ENCODE measurements around the gene GRXCR1.

The GRXCR1 gene

DNA sequence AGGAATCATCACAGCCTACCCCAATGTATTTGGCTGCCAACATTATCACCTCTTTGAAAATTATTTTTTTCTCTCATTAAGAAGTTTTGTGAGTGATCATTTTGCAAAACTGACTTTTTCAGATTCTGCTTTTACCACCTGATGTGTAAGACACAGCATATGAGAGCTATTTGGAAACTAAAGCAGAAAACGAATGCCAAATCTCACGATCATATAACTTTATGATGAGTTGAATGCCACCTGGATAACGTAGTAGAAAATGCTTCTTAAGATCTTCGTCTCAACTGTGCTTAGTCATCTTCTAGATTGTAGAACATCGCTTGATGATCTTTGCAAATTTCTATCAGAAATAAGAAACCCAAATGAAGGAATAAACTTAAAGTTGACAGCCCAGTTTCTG lies 21.3 kb upstream of the GRXCR1 start:
- TF ChIP-seq, protein P1, sequence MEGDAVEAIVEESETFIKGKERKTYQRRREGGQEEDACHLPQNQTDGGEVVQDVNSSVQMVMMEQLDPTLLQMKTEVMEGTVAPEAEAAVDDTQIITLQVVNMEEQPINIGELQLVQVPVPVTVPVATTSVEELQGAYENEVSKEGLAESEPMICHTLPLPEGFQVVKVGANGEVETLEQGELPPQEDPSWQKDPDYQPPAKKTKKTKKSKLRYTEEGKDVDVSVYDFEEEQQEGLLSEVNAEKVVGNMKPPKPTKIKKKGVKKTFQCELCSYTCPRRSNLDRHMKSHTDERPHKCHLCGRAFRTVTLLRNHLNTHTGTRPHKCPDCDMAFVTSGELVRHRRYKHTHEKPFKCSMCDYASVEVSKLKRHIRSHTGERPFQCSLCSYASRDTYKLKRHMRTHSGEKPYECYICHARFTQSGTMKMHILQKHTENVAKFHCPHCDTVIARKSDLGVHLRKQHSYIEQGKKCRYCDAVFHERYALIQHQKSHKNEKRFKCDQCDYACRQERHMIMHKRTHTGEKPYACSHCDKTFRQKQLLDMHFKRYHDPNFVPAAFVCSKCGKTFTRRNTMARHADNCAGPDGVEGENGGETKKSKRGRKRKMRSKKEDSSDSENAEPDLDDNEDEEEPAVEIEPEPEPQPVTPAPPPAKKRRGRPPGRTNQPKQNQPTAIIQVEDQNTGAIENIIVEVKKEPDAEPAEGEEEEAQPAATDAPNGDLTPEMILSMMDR (IDR thresholded peaks at IDR 0.05; ENCODE audit: insufficient read depth, low read depth, low read length, missing control alignments), result no peak
- no peak for DNase-seq (ENCODE audit: low read depth)
- no peak overlapping the region for H3K4me3 ChIP-seq (ENCODE audit: low read depth, low read length)

DNA sequence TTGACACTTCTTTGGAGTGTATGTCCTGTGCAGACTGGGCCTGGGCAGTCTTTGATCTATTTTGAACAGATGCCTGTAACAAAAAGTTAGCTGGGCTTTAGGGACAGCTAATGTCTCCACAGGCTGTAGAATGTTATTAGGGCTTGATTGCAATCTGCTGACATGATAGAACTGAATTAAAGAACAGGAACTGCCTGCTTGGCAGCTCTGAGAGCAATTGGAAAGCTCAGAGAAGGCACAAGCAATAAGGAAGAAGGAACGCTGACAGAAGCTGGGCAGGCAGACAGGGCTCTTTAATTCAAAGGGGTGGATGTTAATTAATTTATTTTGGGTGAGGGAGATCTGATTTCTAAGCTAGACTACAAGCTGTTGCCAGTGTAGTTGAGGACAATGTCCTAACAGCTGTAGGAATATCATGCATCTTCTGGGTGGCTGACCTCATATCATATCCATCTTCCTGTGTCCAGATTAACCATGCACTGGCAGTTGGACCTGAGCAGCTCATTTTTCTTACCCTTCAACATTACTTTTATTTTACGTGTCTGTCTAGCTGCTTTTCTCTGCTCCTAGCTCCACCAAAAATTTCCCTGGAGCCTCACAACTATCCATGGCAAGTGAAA lies 20.7 kb upstream of the GRXCR1 start:
- TF ChIP-seq, protein P1 (IDR thresholded peaks at IDR 0.05; ENCODE audit: insufficient read depth, low read depth, low read length, missing control alignments), result no peak
- no peak overlapping the region for H3K4me3 ChIP-seq (ENCODE audit: low read depth, low read length)
- no peak for DNase-seq (ENCODE audit: low read depth)

DNA sequence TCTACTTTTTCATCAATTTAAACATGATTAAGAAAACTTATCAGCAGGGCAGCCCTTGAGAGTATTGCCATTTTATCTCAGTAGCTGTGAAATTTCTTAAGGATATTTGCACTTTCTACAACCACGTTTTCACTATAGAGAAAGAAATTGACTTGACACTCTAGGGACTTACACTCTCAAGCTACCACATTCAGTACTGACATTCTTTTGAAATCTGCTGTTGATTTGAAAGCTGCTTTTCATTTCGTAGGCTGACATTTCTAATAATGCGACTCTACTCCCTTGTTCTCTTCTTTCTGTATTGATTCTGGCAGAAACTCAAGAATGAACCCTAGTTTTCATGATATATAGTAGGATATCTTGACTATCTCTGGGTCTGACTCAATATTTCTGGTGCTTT lies 13.7 kb upstream of the GRXCR1 start:
- H3K4me3 ChIP-seq (ENCODE audit: low read depth, low read length), result no peak overlapping the region
- no peak for DNase-seq (ENCODE audit: low read depth)
- TF ChIP-seq, protein P1 (IDR thresholded peaks at IDR 0.05; ENCODE audit: insufficient read depth, low read depth, low read length, missing control alignments), result no peak

DNA sequence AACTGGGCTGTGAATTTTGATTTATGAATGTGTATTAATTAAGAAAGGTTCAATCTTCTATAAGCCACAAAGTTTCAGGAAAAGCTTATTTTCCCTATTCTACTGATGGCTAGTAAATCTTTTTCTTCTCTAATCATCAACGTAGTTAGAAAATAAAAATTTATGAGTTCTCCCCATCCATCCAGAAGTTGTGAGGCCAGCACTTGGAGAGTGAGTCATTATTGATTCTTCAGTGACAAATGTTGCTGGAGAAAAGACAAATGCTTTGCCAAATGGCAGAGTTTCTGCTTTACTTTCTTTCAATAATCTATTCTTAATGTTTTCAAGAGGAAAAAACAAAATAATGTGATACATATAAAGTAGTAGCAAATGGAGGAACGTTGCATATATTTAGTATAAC lies 11.3 kb upstream of the GRXCR1 start:
- H3K4me3 ChIP-seq (ENCODE audit: low read depth, low read length), result no peak overlapping the region
- TF ChIP-seq, protein P1 (IDR thresholded peaks at IDR 0.05; ENCODE audit: insufficient read depth, low read depth, low read length, missing control alignments), result no peak
- DNase-seq (ENCODE audit: low read depth), result no peak

DNA sequence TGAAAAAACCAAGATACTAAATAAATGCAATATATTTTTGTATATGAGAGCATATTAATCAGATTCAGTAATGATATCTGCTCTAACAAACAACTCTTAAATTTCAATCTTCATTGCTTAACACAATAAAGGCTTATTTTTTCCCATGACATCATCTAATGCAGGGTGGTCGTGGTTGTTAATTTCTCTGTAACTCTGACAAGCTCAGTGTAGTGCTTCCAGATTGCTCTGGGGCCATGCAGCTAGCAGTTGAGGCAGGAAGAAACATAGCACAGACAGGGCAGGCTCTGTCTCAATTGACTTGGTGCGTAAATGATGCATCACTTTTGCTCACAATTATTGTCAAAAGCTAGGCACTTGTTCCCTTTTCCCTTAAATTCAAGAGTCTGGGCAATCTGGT lies 869 bp upstream of the GRXCR1 start:
- no peak for DNase-seq (ENCODE audit: low read depth)
- TF ChIP-seq, protein P1 (IDR thresholded peaks at IDR 0.05; ENCODE audit: insufficient read depth, low read depth, low read length, missing control alignments), result no peak
- no peak overlapping the region for H3K4me3 ChIP-seq (ENCODE audit: low read depth, low read length)

DNA sequence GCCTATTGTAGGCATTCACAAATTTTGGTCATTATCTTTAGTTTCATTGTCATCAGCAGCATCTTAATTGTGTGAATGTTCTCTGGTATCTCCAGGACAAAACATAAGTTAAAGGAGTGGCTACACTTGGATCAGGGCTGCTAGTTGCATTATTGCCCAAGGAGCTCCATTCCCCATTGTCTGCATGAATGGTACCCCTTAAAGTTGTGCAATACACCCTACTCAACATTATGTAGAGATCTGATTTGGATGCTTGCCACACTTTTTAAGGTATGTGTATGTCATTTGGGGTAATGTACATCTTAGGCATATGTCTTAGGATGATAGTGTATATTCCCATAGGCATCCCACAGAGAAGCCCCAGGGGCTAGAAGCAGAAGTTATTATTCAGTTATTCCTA lies 2.9 kb downstream of the GRXCR1 start:
- no peak for DNase-seq (ENCODE audit: low read depth)
- TF ChIP-seq, protein P1 (IDR thresholded peaks at IDR 0.05; ENCODE audit: insufficient read depth, low read depth, low read length, missing control alignments), result no peak
- H3K4me3 ChIP-seq (ENCODE audit: low read depth, low read length), result no peak overlapping the region

DNA sequence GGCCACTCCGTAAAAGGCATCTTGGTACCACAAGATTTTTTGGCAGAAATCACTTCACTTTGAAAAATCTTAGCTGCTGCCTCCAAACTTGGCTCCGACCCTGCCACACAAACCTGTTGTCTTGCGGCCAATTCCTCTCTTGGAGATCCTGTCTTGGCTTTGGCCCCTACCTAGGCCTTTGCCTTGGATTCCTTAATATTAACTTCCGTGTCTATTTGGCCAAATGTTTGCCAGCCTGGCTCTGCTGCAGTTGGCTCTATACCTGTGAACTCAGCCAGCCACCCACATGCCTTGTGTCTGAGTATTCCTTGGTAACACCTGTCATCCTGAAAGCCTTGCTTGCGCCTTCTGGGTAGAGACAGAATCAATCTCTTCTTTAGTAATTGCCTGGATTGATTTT lies 12.5 kb downstream of the GRXCR1 start:
- TF ChIP-seq, protein P1 (IDR thresholded peaks at IDR 0.05; ENCODE audit: insufficient read depth, low read depth, low read length, missing control alignments), result no peak
- DNase-seq (ENCODE audit: low read depth), result no peak
- no peak overlapping the region for H3K4me3 ChIP-seq (ENCODE audit: low read depth, low read length)
